IPS-18a (cell line): Measurements from ENCODE around the gene CTSD.

Source experiments
- H3K27ac ChIP-seq: one replicate; pipeline ENCODE4 v1.5.1; 2013; ENCODE audit warnings: low read length
- H3K27me3 ChIP-seq: one replicate; pipeline ENCODE4 v1.6.1; 2013; ENCODE audit warnings: mild to moderate bottlenecking, low read length; ENCODE audit not compliant: control insufficient read depth, insufficient read depth
- H3K36me3 ChIP-seq: one replicate; pipeline ENCODE4 v1.6.1; 2013; ENCODE audit warnings: low read depth, low read length; ENCODE audit not compliant: control insufficient read depth
- H3K4me1 ChIP-seq: one replicate; pipeline ENCODE4 v1.6.1; 2013; ENCODE audit warnings: low read depth, low read length; ENCODE audit not compliant: control insufficient read depth
- H3K4me3 ChIP-seq: one replicate; pipeline ENCODE4 v1.5.1; 2013; ENCODE audit warnings: low read length
- H3K9ac ChIP-seq: one replicate; pipeline ENCODE4 v1.6.1; 2013; ENCODE audit warnings: mild to moderate bottlenecking, low read length, moderate library complexity
- H3K9me3 ChIP-seq: one replicate; pipeline ENCODE4 v1.6.1; 2013; ENCODE audit warnings: low read depth, low read length; ENCODE audit not compliant: control insufficient read depth

The CTSD gene

GRCh38 chr11:1734641-1735081 is 29.1 kb downstream of the CTSD start:
- H3K36me3 ChIP-seq = no peaks in the 10 kb centered on the region
- H3K4me3 ChIP-seq = no peak overlapping the region
- no peaks in the 10 kb centered on the region for H3K9me3 ChIP-seq
- H3K9ac ChIP-seq = no peak overlapping the region
- no peaks in the 10 kb centered on the region for H3K4me1 ChIP-seq
- no peaks in the 10 kb centered on the region for H3K27me3 ChIP-seq
- H3K27ac ChIP-seq = no peak overlapping the region

GRCh38 chr11:1733716-1734640 is 29.7 kb downstream of the CTSD start:
- Histone ChIP-seq H3K4me1 (no peaks in the 10 kb centered on the region), H3K4me3 (no peak overlapping the region), H3K27ac (no peak overlapping the region), H3K9ac (no peak overlapping the region), H3K36me3 (no peaks in the 10 kb centered on the region), H3K27me3 (no peaks in the 10 kb centered on the region), H3K9me3 (no peaks in the 10 kb centered on the region)

- Histone ChIP-seq H3K9ac (no peak overlapping the region), H3K9me3 (no peaks in the 10 kb centered on the region), H3K36me3 (no peaks in the 10 kb centered on the region), H3K27ac (no peak overlapping the region), H3K27me3 (no peaks in the 10 kb centered on the region), H3K4me1 (no peaks in the 10 kb centered on the region), H3K4me3 (no peak overlapping the region)
Measured at GRCh38 chr11:1733009-1733715, 30.6 kb downstream of the CTSD start.

GRCh38 chr11:1732418-1733008 is 31.2 kb downstream of the CTSD start:
- no peaks in the 10 kb centered on the region for H3K36me3 ChIP-seq
- H3K4me1 ChIP-seq = no peaks in the 10 kb centered on the region
- H3K4me3 ChIP-seq = no peak overlapping the region
- H3K27ac ChIP-seq = no peak overlapping the region
- H3K9ac ChIP-seq = no peak overlapping the region
- H3K9me3 ChIP-seq = no peaks in the 10 kb centered on the region
- H3K27me3 ChIP-seq = no peaks in the 10 kb centered on the region

DNA sequence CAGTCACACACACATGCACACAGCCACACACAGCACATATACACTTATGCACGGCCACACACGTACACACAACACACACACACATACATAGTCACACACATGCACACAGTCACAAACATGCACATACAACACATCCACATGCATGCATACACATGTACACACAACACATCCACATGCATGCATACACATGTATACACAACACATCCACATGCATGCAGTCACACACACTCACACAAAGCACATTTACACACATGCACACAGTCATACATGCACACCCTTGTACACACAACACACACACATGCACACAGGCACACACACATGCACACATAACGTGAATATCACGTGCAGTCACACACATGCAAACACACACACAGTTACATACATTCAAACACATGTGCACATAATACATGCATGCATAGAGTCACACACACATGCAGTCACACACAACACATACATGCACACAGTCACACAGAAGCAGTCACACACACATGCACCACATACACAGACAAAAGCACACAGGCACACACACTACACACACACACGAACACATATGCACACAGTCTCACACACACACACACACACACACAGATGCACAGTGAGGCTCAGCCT is 32.2 kb downstream of the CTSD start:
- Histone ChIP-seq H3K36me3 (no peaks in the 10 kb centered on the region), H3K9me3 (no peaks in the 10 kb centered on the region), H3K9ac (no peak overlapping the region), H3K27me3 (no peaks in the 10 kb centered on the region), H3K4me1 (no peaks in the 10 kb centered on the region), H3K4me3 (no peak overlapping the region), H3K27ac (no peak overlapping the region)

- Histone ChIP-seq H3K4me1 (no peaks in the 10 kb centered on the region), H3K9me3 (no peaks in the 10 kb centered on the region), H3K27ac (no peak overlapping the region), H3K9ac (no peak overlapping the region), H3K36me3 (no peaks in the 10 kb centered on the region), H3K4me3 (no peak overlapping the region), H3K27me3 (peaks cover 3% of the 10 kb centered on the region)
Measured at GRCh38 chr11:1730059-1730629, 33.6 kb downstream of the CTSD start.

DNA sequence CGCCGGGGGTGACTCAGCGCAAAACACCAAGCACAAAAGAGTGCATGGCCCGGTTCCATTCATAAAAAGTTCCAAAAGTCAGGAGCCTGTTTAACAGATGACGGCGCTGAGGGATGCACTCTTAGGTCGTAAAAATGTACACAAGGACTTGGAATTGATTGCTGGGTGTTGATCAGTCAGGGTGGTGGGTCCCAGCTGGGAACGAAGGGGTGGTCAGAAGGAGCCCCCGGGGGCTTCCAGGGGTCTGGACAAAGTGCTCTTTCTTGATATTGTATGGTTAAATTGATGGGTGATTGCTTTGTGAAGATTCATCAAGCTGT is 34.1 kb downstream of the CTSD start:
- Histone ChIP-seq H3K9me3 (no peaks in the 10 kb centered on the region), H3K27me3 (peaks cover 3% of the 10 kb centered on the region), H3K4me3 (no peak overlapping the region), H3K9ac (no peak overlapping the region), H3K4me1 (no peaks in the 10 kb centered on the region), H3K27ac (no peak overlapping the region), H3K36me3 (no peaks in the 10 kb centered on the region)

GRCh38 chr11:1728931-1729691 is 34.6 kb downstream of the CTSD start:
- Histone ChIP-seq H3K9me3 (no peaks in the 10 kb centered on the region), H3K36me3 (no peaks in the 10 kb centered on the region), H3K4me3 (no peak overlapping the region), H3K27ac (no peak overlapping the region), H3K27me3 (peaks cover 3% of the 10 kb centered on the region), H3K9ac (no peak overlapping the region), H3K4me1 (no peaks in the 10 kb centered on the region)

DNA sequence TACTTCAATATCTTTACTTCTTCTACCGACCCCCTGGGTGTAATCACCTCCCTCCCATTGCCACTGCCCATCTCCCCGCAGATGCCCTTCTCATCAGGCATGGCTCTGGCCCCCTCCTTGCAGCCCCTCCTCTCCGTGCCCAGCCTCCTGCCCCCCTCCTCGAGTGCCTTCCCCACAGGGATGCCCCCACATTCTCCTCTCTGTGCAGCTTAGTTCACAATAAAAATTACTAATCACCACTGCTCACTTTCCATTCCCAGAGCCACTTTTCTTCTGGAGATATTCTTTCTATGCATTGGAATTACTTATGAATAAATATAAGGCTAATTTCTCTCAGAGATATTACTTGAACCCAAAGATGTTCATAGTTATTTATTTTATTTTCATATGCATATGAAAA is 35.4 kb downstream of the CTSD start:
- no peak overlapping the region for H3K27ac ChIP-seq
- H3K9ac ChIP-seq = no peak overlapping the region
- no peaks in the 10 kb centered on the region for H3K9me3 ChIP-seq
- H3K4me3 ChIP-seq = no peak overlapping the region
- no peaks in the 10 kb centered on the region for H3K36me3 ChIP-seq
- H3K27me3 ChIP-seq = peaks cover 3% of the 10 kb centered on the region
- H3K4me1 ChIP-seq = no peaks in the 10 kb centered on the region

- Histone ChIP-seq H3K9me3 (no peaks in the 10 kb centered on the region), H3K27ac (no peak overlapping the region), H3K36me3 (no peaks in the 10 kb centered on the region), H3K4me1 (no peaks in the 10 kb centered on the region), H3K27me3 (peaks cover 3% of the 10 kb centered on the region), H3K4me3 (no peak overlapping the region), H3K9ac (no peak overlapping the region)
Measured at GRCh38 chr11:1727861-1728260, 35.9 kb downstream of the CTSD start.
